ENCODE measurements around the gene UBL5. TPM values are rescaled to one million over a fixed set of nuclear protein-coding genes. Genes with fewer than 3 reads are reported as not detected.

Gene UBL5
- total RNA-seq, 1 donor from 2014 or later: 269 TPM

GRCh38 chr19:9856609-9857008 lies 28.9 kb downstream of the UBL5 start:
- H3K36me3 ChIP-seq: no peaks in the 10 kb centered on the region
- H3K27ac ChIP-seq: no peak overlapping the region
- no peaks in the 10 kb centered on the region for H3K27me3 ChIP-seq
- no peak overlapping the region for H3K4me3 ChIP-seq
- intact Hi-C loops (cut with DNase I): no loop called here
- DNase-seq (ENCODE audit: extremely low spot score in 2 of 2): no peak
- H3K9me3 ChIP-seq: no peaks in the 10 kb centered on the region
- TF ChIP-seq POLR2A (IDR thresholded peaks at IDR 0.05): no peak
- no peak for TF ChIP-seq POLR2AphosphoS5 (IDR thresholded peaks at IDR 0.05; ENCODE audit: insufficient read depth in 1 of 2, low read depth in 1 of 2)
- TF ChIP-seq CTCF (IDR thresholded peaks at IDR 0.05): no peak
- no peaks in the 10 kb centered on the region for H3K4me1 ChIP-seq

GRCh38 chr19:9857076-9857721 lies 29.5 kb downstream of the UBL5 start:
- TF ChIP-seq CTCF (IDR thresholded peaks at IDR 0.05): no peak
- no peak for TF ChIP-seq POLR2A (IDR thresholded peaks at IDR 0.05)
- no peak for TF ChIP-seq POLR2AphosphoS5 (IDR thresholded peaks at IDR 0.05; ENCODE audit: insufficient read depth in 1 of 2, low read depth in 1 of 2)
- Histone ChIP-seq H3K27ac (no peak overlapping the region), H3K36me3 (no peaks in the 10 kb centered on the region)

GRCh38 chr19:9857920-9858746 lies 30.4 kb downstream of the UBL5 start:
- no peak for TF ChIP-seq POLR2A (IDR thresholded peaks at IDR 0.05)
- no peak for TF ChIP-seq CTCF (IDR thresholded peaks at IDR 0.05)
- no peak for TF ChIP-seq POLR2AphosphoS5 (IDR thresholded peaks at IDR 0.05; ENCODE audit: insufficient read depth in 1 of 2, low read depth in 1 of 2)
- Histone ChIP-seq H3K36me3 (no peaks in the 10 kb centered on the region), H3K27ac (no peak overlapping the region), H3K27me3 (no peaks in the 10 kb centered on the region), H3K4me3 (no peak overlapping the region), H3K4me1 (no peaks in the 10 kb centered on the region), H3K9me3 (no peaks in the 10 kb centered on the region)
- intact Hi-C loops (cut with DNase I): no loop called here
- no peak for DNase-seq (ENCODE audit: extremely low spot score in 2 of 2)

More at GRCh38 chr19:9857076-9857721, 29.5 kb downstream of the UBL5 start:
- Histone ChIP-seq H3K4me1 (no peaks in the 10 kb centered on the region), H3K9me3 (no peaks in the 10 kb centered on the region), H3K27me3 (no peaks in the 10 kb centered on the region), H3K4me3 (no peak overlapping the region)
- DNase-seq (ENCODE audit: extremely low spot score in 2 of 2): no peak
- intact Hi-C loops (cut with DNase I): no loop called here

GRCh38 chr19:9858766-9859165 lies 31.0 kb downstream of the UBL5 start:
- no peaks in the 10 kb centered on the region for H3K27me3 ChIP-seq
- H3K27ac ChIP-seq: no peak overlapping the region
- H3K4me3 ChIP-seq: no peak overlapping the region
- intact Hi-C loops (cut with DNase I): no loop called here
- no peaks in the 10 kb centered on the region for H3K36me3 ChIP-seq
- DNase-seq (ENCODE audit: extremely low spot score in 2 of 2): no peak
- H3K9me3 ChIP-seq: no peaks in the 10 kb centered on the region
- H3K4me1 ChIP-seq: no peaks in the 10 kb centered on the region
- no peak for TF ChIP-seq POLR2AphosphoS5 (IDR thresholded peaks at IDR 0.05; ENCODE audit: insufficient read depth in 1 of 2, low read depth in 1 of 2)
- no peak for TF ChIP-seq CTCF (IDR thresholded peaks at IDR 0.05)
- TF ChIP-seq POLR2A (IDR thresholded peaks at IDR 0.05): no peak

- TF ChIP-seq POLR2AphosphoS5 (IDR thresholded peaks at IDR 0.05; ENCODE audit: insufficient read depth in 1 of 2, low read depth in 1 of 2) (no peak), POLR2A (IDR thresholded peaks at IDR 0.05) (no peak), CTCF (IDR thresholded peaks at IDR 0.05) (no peak)
Measured at GRCh38 chr19:9860407-9860806, 32.7 kb downstream of the UBL5 start.

More at GRCh38 chr19:9860407-9860806, 32.7 kb downstream of the UBL5 start:
- no peaks in the 10 kb centered on the region for H3K36me3 ChIP-seq
- H3K4me3 ChIP-seq: no peak overlapping the region
- H3K27me3 ChIP-seq: no peaks in the 10 kb centered on the region
- no peak overlapping the region for H3K27ac ChIP-seq
- no peak for DNase-seq (ENCODE audit: extremely low spot score in 2 of 2)
- H3K4me1 ChIP-seq: no peaks in the 10 kb centered on the region
- intact Hi-C loops (cut with DNase I): no loop called here
- no peaks in the 10 kb centered on the region for H3K9me3 ChIP-seq
